ENCODE results near the gene H1-8. TPM values are rescaled to one million over a fixed set of nuclear protein-coding genes. Genes with fewer than 3 reads are reported as not detected.

The H1-8 gene
- total and polyA plus RNA-seq, 7 donors = not detected

GRCh38 chr3:129597087-129597999, 54.4 kb downstream of the H1-8 start:
- no peaks in the 10 kb centered on the region for H3K36me3 ChIP-seq (ENCODE audit: insufficient read depth in 1 of 2, low read depth in 1 of 2)
- H3K4me3 ChIP-seq = peak overlapping the region; percentile 49
- WGBS, 3 donors = 32 to 47% (median 37%) methylated on average over 26 to 31 of the region's 31 CpGs
- H3K4me1 ChIP-seq = peaks cover 61% of the 10 kb centered on the region
- ATAC-seq (peak in 2 of 4 donors; percentile 11 to 18), DNase-seq (no peak)
- H3K27ac ChIP-seq = peak overlapping the region; percentile 77
- no peak for TF ChIP-seq CTCF (IDR thresholded peaks at IDR 0.05)
- no peaks in the 10 kb centered on the region for H3K27me3 ChIP-seq (ENCODE audit: insufficient read depth in 3 of 3, low read length in 2 of 3)
- intact Hi-C loops (cut with DNase I) = no loop called here
- H3K9me3 ChIP-seq = no peaks in the 10 kb centered on the region

DNA sequence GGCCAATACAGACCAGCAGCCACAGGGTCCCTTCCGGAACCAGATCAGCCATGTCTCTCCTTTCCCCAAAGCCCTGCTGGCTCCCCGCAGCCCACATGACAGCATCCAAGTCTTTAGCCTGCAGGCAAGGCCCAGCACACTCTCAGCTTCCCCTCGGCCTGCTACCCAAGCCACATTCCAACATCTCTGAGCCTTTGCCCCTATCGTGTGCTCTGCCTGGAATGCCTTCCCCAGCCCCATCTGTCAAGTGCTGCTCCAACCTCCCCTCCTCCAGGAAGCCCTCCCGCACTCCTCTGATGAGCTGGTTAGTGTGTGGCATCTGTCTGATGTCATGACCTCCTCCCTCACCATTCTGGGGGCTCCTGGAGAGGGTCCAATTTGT, 55.0 kb downstream of the H1-8 start:
- intact Hi-C loops (cut with DNase I) = no loop called here
- Histone ChIP-seq H3K4me1 (peaks cover 67% of the 10 kb centered on the region), H3K27me3 (ENCODE audit: insufficient read depth in 3 of 3, low read length in 2 of 3) (no peaks in the 10 kb centered on the region), H3K4me3 (no peak overlapping the region), H3K27ac (peak overlapping the region; percentile 77), H3K36me3 (ENCODE audit: insufficient read depth in 1 of 2, low read depth in 1 of 2) (no peaks in the 10 kb centered on the region), H3K9me3 (no peaks in the 10 kb centered on the region)
- TF ChIP-seq CTCF (IDR thresholded peaks at IDR 0.05) = no peak
- DNase-seq = no peak
- WGBS, 3 donors = 40 to 61% (median 43%) methylated on average over 5 of the region's 5 CpGs
- no peak for ATAC-seq

DNA sequence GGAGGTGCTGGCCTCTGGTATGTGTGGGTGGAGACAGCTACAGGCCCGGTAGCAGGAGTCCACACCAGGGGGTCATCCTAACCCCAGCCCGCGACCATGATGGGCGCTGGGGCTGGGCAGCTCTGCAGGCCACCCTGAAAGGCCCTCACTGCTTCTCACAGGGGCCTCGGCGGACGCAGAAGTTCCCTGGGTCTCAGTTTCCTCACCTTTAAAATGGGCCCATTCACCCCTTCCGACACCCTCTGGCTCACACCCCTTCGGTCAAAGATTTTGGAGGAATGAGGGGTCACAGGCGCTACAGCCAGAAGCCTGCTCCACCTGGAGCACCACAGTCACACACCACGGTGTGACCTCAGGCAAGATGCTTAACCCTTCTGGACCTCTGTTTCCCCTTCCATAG, 55.5 kb downstream of the H1-8 start:
- Histone ChIP-seq H3K27ac (peak overlapping the region; percentile 77), H3K4me1 (peaks cover 68% of the 10 kb centered on the region), H3K4me3 (no peak overlapping the region), H3K27me3 (ENCODE audit: insufficient read depth in 3 of 3, low read length in 2 of 3) (no peaks in the 10 kb centered on the region), H3K9me3 (no peaks in the 10 kb centered on the region), H3K36me3 (ENCODE audit: insufficient read depth in 1 of 2, low read depth in 1 of 2) (no peaks in the 10 kb centered on the region)
- intact Hi-C loops (cut with DNase I) = no loop called here
- 73 to 84% (median 74%) methylated on average over 10 to 11 of the region's 11 CpGs for WGBS, 3 donors
- TF ChIP-seq CTCF (IDR thresholded peaks at IDR 0.05) = no peak
- ATAC-seq (no peak), DNase-seq (no peak)

DNA sequence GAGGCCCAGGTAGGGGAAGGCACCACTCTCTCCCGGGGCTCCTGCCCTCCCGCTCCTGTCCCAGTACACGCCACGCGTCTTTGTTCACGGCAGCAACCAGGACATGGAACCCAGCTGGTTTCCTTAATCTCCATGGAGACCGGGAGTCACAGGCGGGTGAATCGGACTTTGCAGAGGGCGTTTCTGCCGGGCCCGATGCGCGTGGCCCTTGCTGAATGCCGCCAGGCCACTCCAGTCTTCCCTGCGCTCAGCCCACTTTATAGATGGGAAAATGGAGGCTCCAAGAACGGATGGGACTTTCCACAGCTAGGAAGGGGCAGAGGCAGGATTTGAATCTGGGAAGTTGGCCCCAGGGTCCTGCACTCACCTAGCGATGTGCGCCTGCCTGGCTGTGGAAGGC, 56.1 kb downstream of the H1-8 start:
- TF ChIP-seq CTCF (IDR thresholded peaks at IDR 0.05) = no peak
- Histone ChIP-seq H3K9me3 (no peaks in the 10 kb centered on the region), H3K4me1 (peaks cover 71% of the 10 kb centered on the region), H3K27me3 (ENCODE audit: insufficient read depth in 3 of 3, low read length in 2 of 3) (no peaks in the 10 kb centered on the region), H3K36me3 (ENCODE audit: insufficient read depth in 1 of 2, low read depth in 1 of 2) (no peaks in the 10 kb centered on the region), H3K4me3 (peak overlapping the region; percentile 39), H3K27ac (peak overlapping the region; percentile 77)
- ATAC-seq (no peak), DNase-seq (no peak)
- 58 to 63% (median 61%) methylated on average over 19 of the region's 19 CpGs for WGBS, 3 donors
- intact Hi-C loops (cut with DNase I) = no loop called here

All from psoas muscle (tissue), 8 donors.